Measurements from ENCODE around the gene TMEM8B. TPM values are rescaled to one million over a fixed set of nuclear protein-coding genes. Genes with fewer than 3 reads are reported as not detected.

The TMEM8B gene
- total RNA-seq, 2 donors from 2014 or later = 15.1 to 17.6 TPM

DNA sequence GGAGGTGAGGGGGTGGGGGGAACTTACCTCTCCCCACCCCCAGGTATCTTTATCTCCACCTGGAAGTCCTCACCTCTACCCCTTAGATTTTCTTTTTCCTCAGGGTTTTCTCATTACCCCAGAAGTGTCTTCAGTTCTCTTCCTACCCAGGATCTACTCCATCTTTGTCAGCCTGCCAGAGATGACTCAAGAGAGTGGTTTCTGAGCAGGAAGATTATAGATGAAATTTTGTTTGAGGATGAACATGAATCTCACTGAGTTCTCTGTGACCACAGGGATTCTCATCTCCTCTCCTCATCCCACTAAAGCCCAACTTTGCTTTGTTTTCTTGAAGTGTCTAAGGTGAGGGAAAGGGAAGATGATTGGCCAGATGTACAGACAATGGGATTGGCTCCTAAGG is 9.0 kb upstream of the TMEM8B start:
- intact Hi-C loops (cut with DNase I) = no loop called here
- DNase-seq = no peak
- Histone ChIP-seq H3K27ac (no peak overlapping the region), H3K27me3 (no peaks in the 10 kb centered on the region), H3K9ac (ENCODE audit: low read depth in 2 of 2, low read length in 2 of 2) (no peak overlapping the region), H3K9me3 (no peaks in the 10 kb centered on the region), H3K36me3 (no peaks in the 10 kb centered on the region), H3K4me3 (no peak overlapping the region), H3K4me1 (no peaks in the 10 kb centered on the region)
- TF ChIP-seq, protein P1, sequence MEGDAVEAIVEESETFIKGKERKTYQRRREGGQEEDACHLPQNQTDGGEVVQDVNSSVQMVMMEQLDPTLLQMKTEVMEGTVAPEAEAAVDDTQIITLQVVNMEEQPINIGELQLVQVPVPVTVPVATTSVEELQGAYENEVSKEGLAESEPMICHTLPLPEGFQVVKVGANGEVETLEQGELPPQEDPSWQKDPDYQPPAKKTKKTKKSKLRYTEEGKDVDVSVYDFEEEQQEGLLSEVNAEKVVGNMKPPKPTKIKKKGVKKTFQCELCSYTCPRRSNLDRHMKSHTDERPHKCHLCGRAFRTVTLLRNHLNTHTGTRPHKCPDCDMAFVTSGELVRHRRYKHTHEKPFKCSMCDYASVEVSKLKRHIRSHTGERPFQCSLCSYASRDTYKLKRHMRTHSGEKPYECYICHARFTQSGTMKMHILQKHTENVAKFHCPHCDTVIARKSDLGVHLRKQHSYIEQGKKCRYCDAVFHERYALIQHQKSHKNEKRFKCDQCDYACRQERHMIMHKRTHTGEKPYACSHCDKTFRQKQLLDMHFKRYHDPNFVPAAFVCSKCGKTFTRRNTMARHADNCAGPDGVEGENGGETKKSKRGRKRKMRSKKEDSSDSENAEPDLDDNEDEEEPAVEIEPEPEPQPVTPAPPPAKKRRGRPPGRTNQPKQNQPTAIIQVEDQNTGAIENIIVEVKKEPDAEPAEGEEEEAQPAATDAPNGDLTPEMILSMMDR (IDR thresholded peaks at IDR 0.05) = no peak

GRCh38 chr9:35822926-35823325 is 6.1 kb upstream of the TMEM8B start:
- intact Hi-C loops (cut with DNase I) = no loop called here
- Histone ChIP-seq H3K9ac (ENCODE audit: low read depth in 2 of 2, low read length in 2 of 2) (no peak overlapping the region), H3K4me1 (no peaks in the 10 kb centered on the region), H3K27ac (no peak overlapping the region), H3K27me3 (no peaks in the 10 kb centered on the region), H3K36me3 (no peaks in the 10 kb centered on the region), H3K4me3 (no peak overlapping the region), H3K9me3 (no peaks in the 10 kb centered on the region)
- TF ChIP-seq, protein P1 (IDR thresholded peaks at IDR 0.05) = no peak
- no peak for DNase-seq

- TF ChIP-seq, protein P1 (IDR thresholded peaks at IDR 0.05) = peak; percentile 85
- Histone ChIP-seq H3K27ac (no peak overlapping the region), H3K36me3 (no peaks in the 10 kb centered on the region), H3K9ac (ENCODE audit: low read depth in 2 of 2, low read length in 2 of 2) (no peak overlapping the region), H3K27me3 (no peaks in the 10 kb centered on the region), H3K4me1 (no peaks in the 10 kb centered on the region), H3K4me3 (no peak overlapping the region), H3K9me3 (no peaks in the 10 kb centered on the region)
- intact Hi-C loops (cut with DNase I) = loop anchor here (2.0 kb wide), 1 partner anchor 57 kb away; no protein-coding TSS in a partner anchor
- DNase-seq = peak; percentile 60
Measured at GRCh38 chr9:35826071-35826701, 2.8 kb upstream of the TMEM8B start.

DNA sequence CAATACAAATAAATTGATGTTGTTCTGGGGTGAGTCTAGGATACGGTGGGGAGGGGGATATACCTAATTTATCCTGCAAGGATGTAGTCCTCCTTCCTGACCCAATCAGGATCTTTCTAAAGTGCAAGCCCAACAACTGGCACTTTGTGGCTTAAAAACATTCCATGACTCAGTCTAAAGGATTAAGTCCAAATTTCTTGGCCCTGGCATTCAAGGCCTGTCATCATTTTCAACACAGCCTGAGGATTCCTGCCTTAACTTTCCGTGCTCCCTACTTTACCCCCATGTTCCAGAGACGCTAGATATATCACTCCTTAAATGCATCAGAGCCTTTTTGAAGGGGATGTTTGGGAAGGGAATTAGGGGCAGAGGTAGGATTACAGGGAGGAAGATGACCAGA is 1.5 kb upstream of the TMEM8B start:
- Histone ChIP-seq H3K36me3 (no peaks in the 10 kb centered on the region), H3K9me3 (no peaks in the 10 kb centered on the region), H3K9ac (ENCODE audit: low read depth in 2 of 2, low read length in 2 of 2) (no peak overlapping the region), H3K27me3 (no peaks in the 10 kb centered on the region), H3K4me3 (no peak overlapping the region), H3K27ac (no peak overlapping the region), H3K4me1 (no peaks in the 10 kb centered on the region)
- intact Hi-C loops (cut with DNase I) = loop anchor here (2.0 kb wide), 1 partner anchor 55 kb away; no protein-coding TSS in a partner anchor
- TF ChIP-seq, protein P1 (IDR thresholded peaks at IDR 0.05) = no peak
- no peak for DNase-seq

DNA sequence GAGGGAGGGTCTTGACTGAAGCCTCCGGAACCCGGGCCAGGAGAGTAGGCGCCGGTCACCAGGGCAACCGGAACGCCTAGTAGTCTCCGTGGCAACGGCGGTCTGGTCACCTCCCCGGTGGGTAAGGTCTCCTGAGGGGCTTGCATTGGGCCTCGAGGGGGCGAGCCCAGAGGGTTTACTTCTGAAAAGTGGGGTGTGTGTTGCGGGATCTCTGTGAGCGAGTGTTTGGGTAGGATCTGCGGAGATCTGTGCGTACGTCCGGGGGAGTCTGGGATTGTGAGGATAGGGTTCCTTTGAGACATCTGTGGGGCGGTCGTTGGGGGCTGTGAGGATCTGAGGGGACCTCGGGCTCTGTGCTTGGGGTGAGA is 328 bp upstream of the TMEM8B start, which contains the start of gene FAM221B:
TSS of gene FAM221B (minus strand) at position 17 of the 368 bp plus-strand sequence. CDS start 2,571 bp downstream, outside the sequence.
- H3K27me3 ChIP-seq = no peaks in the 10 kb centered on the region
- intact Hi-C loops (cut with DNase I) = no loop called here
- no peaks in the 10 kb centered on the region for H3K36me3 ChIP-seq
- no peaks in the 10 kb centered on the region for H3K9me3 ChIP-seq
- TF ChIP-seq, protein P1 (IDR thresholded peaks at IDR 0.05) = no peak
- peak within 1 kb of the TSS; percentile 64 for H3K4me3 ChIP-seq
- peak within 1 kb of the TSS; percentile 84 to 89 for H3K9ac ChIP-seq (ENCODE audit: low read depth in 2 of 2, low read length in 2 of 2)
- peak within 1 kb of the TSS; percentile 88 for H3K27ac ChIP-seq
- H3K4me1 ChIP-seq = peaks cover 8% of the 10 kb centered on the region
- peak; percentile 52 for DNase-seq

All from colonic mucosa (tissue), 4 donors.